ENCODE data around the gene AOPEP.

Gene AOPEP

DNA sequence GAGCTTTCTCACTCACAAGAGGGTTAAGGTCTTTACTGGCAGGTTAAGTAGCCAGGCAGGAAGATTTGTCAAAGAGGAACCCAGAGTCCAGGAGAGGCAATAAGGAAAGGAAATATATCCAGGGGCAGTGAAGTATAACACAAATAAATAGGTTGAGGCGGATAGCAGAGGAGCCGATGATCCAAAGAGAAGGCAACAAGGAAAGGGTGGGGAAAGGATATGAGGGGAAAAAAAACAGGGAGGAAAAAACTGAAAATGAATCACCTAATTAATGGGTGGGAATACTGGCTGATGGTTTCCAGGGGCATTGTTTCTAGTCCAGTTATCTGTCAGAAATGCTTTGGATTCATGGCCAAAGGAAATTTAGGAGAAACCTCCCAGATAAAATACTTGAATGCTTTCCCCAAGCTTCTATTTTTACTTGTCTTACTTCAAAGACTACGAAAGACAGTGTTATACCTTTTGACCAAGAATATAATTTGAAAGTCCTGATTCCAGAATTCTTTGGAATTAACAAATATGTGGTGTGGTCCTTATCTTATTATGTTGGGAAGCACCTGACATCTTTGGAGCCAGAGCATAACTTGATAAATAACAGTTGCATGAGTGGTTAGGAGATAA lies 146.5 kb downstream of the AOPEP start:
- no peak for DNase-seq

DNA sequence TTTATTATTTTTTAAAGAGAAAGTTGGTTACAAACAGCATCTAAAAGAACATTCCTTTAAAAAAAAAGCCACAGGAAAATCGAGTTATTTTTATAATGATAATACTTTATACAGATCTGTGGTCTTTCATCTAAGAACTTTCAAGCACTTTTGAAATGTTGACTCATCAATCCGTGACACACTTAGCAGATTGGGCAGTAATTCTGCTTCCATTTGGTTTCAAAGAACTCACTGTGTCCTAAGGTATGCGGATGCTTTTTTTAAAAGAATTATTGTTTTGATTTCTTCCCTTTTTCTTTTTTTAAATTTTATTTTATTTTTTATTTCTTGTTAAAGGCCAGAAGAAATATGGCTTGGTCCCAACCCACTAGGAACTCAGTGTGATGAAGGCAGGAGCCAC lies 147.8 kb downstream of the AOPEP start:
- DNase-seq = no peak

GRCh38 chr9:94875300-94876020 lies 149.0 kb downstream of the AOPEP start:
- no peak for DNase-seq

- peak; percentile 29 to 52 (median 45) for DNase-seq
Observed at GRCh38 chr9:94878804-94879203, 152.3 kb downstream of the AOPEP start.

DNA sequence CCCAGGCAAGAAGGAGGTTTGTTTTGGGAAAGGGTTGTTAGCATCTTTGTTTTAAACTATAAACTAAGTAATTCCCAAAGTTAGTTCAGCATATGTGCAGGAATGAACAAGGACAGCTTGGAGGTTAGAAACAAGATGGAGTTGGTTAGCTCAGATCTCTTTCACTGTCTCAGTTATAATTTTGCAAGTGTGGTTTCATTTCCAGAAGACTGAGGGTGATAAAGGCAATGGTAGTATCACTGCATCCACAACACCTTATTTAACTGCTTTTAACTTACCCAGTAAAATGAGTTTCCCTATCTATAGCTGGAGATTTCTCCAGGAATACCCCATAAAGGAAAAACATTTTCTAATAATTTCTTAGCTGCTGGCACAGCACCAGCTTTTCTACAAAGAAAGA lies 152.7 kb downstream of the AOPEP start:
- DNase-seq = no peak

- DNase-seq = no peak
Observed at GRCh38 chr9:94881023-94881422, 154.5 kb downstream of the AOPEP start.

DNA sequence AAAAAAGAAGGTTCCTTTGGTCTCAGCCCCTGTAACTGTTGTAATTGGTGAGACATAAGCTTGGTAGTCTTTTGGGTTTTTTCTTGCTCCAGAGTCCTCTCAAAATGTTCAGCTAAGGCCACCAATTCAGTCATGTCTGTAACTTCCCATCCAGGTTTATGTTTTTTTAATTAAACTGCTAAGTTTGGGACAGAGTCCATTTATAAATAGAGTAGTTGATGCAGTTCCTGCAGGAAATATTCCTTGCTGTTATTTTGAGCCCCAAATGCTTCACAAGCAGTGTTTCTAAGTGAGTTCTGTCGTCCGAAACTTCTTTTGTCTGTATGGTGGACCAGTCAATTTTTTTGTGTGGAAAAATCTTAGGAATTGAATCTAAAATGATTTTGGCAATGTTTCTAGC lies 155.0 kb downstream of the AOPEP start:
- DNase-seq = no peak

DNA sequence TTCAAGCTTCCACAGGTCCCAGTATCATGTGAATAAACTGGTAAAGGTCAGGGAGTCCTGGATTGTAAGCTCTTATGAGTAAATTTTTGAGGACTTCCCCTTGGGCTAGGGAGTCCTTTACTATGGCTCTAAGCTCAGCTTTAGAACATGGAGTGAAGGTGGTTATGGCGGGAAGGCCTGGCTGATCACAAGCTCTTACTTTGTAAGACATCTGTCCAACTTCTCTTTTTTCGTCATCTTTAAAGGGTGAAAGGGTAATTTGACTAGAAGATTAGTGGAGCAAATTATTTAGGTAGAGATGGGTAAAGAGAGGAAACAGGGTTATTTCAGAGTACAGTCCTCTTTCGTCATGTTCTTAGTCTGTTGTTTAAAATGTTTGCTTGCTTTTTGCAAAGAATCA lies 155.4 kb downstream of the AOPEP start:
- peak; percentile 31 to 45 (median 39) for DNase-seq

- no peak for DNase-seq
Observed at GRCh38 chr9:94882966-94883641, 156.6 kb downstream of the AOPEP start.

DNA sequence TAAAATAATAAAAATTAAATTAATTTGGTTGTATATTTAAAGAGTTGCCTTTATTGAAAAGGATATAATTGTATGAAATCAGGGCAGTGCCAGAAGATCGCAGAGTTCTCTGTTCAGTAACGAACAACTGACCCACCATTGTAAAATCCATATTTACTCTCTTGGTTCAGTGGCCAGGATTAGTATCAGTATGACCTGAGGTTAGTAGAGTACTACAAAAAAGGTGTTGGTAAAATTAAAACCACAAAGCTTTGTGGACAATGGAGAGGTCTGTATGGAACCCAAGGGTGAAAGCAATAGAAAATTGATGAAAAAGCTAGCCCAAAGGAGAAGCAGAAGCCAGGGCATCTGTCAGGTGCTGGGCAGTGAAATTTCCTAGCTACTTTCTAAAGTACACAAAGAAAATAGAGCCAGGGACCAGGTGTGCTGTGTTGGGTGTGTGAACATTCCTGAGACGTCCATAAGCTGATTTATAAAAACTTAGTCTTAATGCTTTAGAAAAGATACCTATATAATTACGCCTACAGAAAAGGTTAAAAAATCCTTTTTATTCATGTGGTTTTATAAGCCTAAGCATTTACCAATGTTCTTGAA lies 159.5 kb downstream of the AOPEP start:
- no peak for DNase-seq

DNA sequence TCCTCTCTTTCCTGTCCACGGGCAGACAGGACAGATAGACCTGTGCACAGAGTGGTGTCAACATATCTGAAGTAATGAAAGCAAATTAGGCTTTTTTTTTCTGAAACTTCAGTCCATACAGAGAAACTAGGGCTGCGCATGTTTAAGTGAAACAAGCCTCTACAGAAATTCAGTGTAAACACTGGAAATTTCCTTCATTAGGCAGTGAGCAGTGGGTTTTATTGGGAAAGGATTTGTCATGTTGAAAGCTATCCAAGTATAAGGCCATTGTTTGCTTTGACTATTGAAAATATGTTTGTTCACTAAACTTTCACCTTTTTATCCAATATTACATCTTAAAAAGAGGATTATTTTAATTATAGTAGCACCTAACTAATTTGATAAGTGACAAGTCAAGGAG lies 161.2 kb downstream of the AOPEP start:
- no peak for DNase-seq

- DNase-seq = no peak
Observed at GRCh38 chr9:94888775-94889174, 162.3 kb downstream of the AOPEP start.

DNA sequence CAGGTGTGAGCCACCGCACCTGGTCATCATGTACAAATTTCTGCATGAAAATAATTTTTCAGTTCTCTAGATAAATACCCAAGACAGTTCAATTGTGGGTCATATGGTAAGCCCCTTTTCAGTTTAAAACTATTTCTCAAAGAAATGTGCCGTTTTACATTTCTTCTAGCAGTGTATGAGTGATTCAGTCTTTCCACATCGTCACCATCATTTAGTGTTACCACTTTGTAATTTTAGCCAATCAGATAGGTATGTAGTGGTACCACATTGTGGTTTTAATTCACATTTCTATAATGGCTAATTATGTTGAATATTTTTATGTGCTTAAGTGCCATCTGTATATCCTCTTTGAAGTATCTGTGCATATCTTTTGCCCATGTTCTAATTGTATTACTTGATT lies 163.1 kb downstream of the AOPEP start:
- DNase-seq = no peak

GRCh38 chr9:94891183-94891582 lies 164.7 kb downstream of the AOPEP start:
- no peak for DNase-seq

DNA sequence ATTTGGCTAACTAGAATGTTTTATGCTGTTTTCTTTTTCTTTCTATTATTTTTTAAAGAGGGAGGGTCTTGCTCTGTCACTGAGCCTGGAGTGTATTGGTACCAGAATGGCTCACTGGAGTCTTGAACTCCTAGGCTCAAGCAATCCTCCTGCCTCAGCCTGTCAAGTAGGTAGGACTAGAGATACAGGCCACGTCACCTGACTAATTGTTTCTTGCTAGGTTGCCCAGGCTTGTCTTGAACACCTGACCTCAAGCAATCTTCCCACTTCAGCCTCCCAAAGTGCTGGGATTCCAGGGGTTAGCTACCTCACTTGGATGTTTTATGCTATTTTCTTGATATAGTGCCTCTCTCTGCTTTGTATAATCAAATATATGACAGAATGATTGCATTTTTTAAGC lies 166.2 kb downstream of the AOPEP start:
- no peak for DNase-seq

- DNase-seq = no peak
Observed at GRCh38 chr9:94894094-94894699, 167.7 kb downstream of the AOPEP start.

- no peak for DNase-seq
Observed at GRCh38 chr9:94895668-94896067, 169.2 kb downstream of the AOPEP start.

- no peak for DNase-seq
Observed at GRCh38 chr9:94896512-94896911, 170.0 kb downstream of the AOPEP start.

GRCh38 chr9:94899464-94900221 lies 173.1 kb downstream of the AOPEP start:
- no peak for DNase-seq

GRCh38 chr9:94900222-94901018 lies 173.9 kb downstream of the AOPEP start:
- DNase-seq = peak; percentile 20 to 23 (median 22)

- DNase-seq = peak in 1 of 3 donors; percentile 11
Observed at GRCh38 chr9:94901019-94901363, 174.5 kb downstream of the AOPEP start.

GRCh38 chr9:94903961-94904421 lies 177.5 kb downstream of the AOPEP start:
- DNase-seq = no peak

Data from suppressor macrophage treated with lipopolysaccharide for 1 hour (primary cell).